ENCODE measurements around the gene BBS12. TPM values are rescaled to one million over a fixed set of nuclear protein-coding genes. Genes with fewer than 3 reads are reported as not detected.
A peak's percentile ranks its signal among the peaks of the same experiment; 100 is the strongest.

Gene BBS12
- total and polyA plus RNA-seq, 9 of the 15 experiments (the other 6 are each of a cell fraction or from before 2014, with no cell fraction given): 2.7 to 6.5 (median 3.3) TPM

- ATAC-seq (no peak), DNase-seq (ENCODE audit: extremely low read depth in 1 of 4, low spot score in 3 of 4) (no peak), FAIRE-seq (no peak)
- Histone ChIP-seq H3K4me3 (peak overlapping the region; percentile 66; the same call in 1 of the 2 replicates), H3K27me3 (ENCODE audit: control insufficient read depth in 2 of 2, insufficient read depth in 2 of 2, low read length in 2 of 2) (no peaks in the 10 kb centered on the region), H3K79me2 (ENCODE audit: control insufficient read depth, insufficient read depth, low read length) (peaks cover 7% of the 10 kb centered on the region; the same call in 1 of the 3 replicates), H3K36me3 (ENCODE audit: control insufficient read depth, insufficient read depth, low read length) (no peaks in the 10 kb centered on the region), H3K27ac (ENCODE audit: extremely low read depth, low read depth, low read length) (peak overlapping the region; percentile 56; the same call in 2 of the 3 replicates), H4K20me1 (replicated peaks; ENCODE audit: control insufficient read depth, insufficient read depth, low read length) (no peaks in the 10 kb centered on the region), H2AFZ (ENCODE audit: low read depth, low read length) (peak overlapping the region; percentile 82), H3K9me3 (replicated peaks; ENCODE audit: control insufficient read depth, insufficient read depth, low read depth, low read length) (no peaks in the 10 kb centered on the region), H3K9me1 (ENCODE audit: control insufficient read depth, insufficient read depth, low read length) (no peaks in the 10 kb centered on the region), H3K4me1 (replicated peaks in 1 of 2; ENCODE audit: control insufficient read depth in 2 of 2, insufficient read depth in 2 of 2, low read length in 2 of 2) (peaks cover 4% of the 10 kb centered on the region in 2 experiments; a peak in 3 of 5 replicates), H3K9ac (ENCODE audit: insufficient read depth in 1 of 2, low read depth in 2 of 2, low read length in 2 of 2) (peak overlapping the region in 1 of 2 experiments; percentile 55; a peak in 2 of 4 replicates), H3K4me2 (ENCODE audit: insufficient read depth, low read length) (peak overlapping the region; percentile 44)
- WGBS (ENCODE audit: insufficient coverage, low coverage, missing lambda C conversion rate): 2% methylated on average over 2 of the region's 2 CpGs
- BruUV-seq (replicated peaks): TSS peak; percentile 91
- ChIA-PET CTCF (ENCODE audit: low intra/inter-chr PET ratio) (no interaction called here), POLR2A (interaction anchor here (0.7 to 3.2 kb wide), 7 partner anchors 10 to 199 kb away, joined by 3 to 10 read pairs (median 5); partner anchors contain the start of gene NUDT6)
- in situ Hi-C loops (cut with MboI) (no loop called here), intact Hi-C loops (cut with micrococcal nuclease) (loop anchor here (2.0 to 5.0 kb wide), 2 partner anchors 17 to 129 kb away; no protein-coding TSS in a partner anchor)
- peak; percentile 16; the same call in 1 of the 2 replicates for TF ChIP-seq GATAD2B (IDR thresholded peaks at IDR 0.05; ENCODE audit: borderline replicate concordance)
- TF ChIP-seq ZNF444 (CRISPR knock-in tag; IDR thresholded peaks at IDR 0.05): no peak
Measured at GRCh38 chr4:122731676-122732075, 828 bp upstream of the BBS12 start.

DNA sequence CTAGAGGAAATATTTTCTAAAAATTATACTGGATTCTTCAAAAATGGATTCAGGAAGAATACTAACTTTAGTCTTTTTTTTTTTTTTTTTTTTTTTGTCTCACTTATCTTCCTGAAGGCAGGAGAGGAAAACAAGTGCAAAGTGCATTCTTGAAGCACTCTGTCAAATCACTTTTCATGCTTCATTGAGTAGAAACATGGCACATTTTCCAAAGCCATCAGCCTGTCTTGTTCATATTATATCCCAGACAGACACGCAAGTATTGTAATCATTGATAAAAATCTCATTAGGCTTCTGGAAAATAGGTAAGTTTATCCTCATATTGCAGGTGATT is 1.2 kb downstream of the BBS12 start:
- in situ Hi-C loops (cut with MboI): no loop called here
- DNase-seq (ENCODE audit: extremely low read depth in 1 of 4, low spot score in 3 of 4) (no peak), FAIRE-seq (no peak), ATAC-seq (no peak)
- CTCF ChIA-PET (ENCODE audit: low intra/inter-chr PET ratio): no interaction called here
- POLR2A ChIA-PET: interaction anchor here (0.6 to 3.2 kb wide), 3 partner anchors 10 to 189 kb away, joined by 5 to 10 read pairs (median 10); partner anchors contain the start of gene NUDT6
- Histone ChIP-seq H3K9me1 (ENCODE audit: control insufficient read depth, insufficient read depth, low read length) (no peaks in the 10 kb centered on the region), H3K27ac (ENCODE audit: extremely low read depth, low read depth, low read length) (peak overlapping the region; percentile 73; the same call in 2 of the 3 replicates), H3K9me3 (replicated peaks; ENCODE audit: control insufficient read depth, insufficient read depth, low read depth, low read length) (peaks cover 9% of the 10 kb centered on the region), H3K36me3 (ENCODE audit: control insufficient read depth, insufficient read depth, low read length) (no peaks in the 10 kb centered on the region), H2AFZ (ENCODE audit: low read depth, low read length) (peak overlapping the region; percentile 89; the same call in 1 of the 2 replicates), H3K27me3 (ENCODE audit: control insufficient read depth in 2 of 2, insufficient read depth in 2 of 2, low read length in 2 of 2) (no peaks in the 10 kb centered on the region), H3K4me3 (peak overlapping the region; percentile 66), H4K20me1 (replicated peaks; ENCODE audit: control insufficient read depth, insufficient read depth, low read length) (no peaks in the 10 kb centered on the region), H3K79me2 (ENCODE audit: control insufficient read depth, insufficient read depth, low read length) (peaks cover 7% of the 10 kb centered on the region; the same call in 1 of the 3 replicates), H3K9ac (ENCODE audit: insufficient read depth in 1 of 2, low read depth in 2 of 2, low read length in 2 of 2) (peak overlapping the region in 1 of 2 experiments; percentile 71; a peak in 2 of 4 replicates), H3K4me1 (replicated peaks in 1 of 2; ENCODE audit: control insufficient read depth in 2 of 2, insufficient read depth in 2 of 2, low read length in 2 of 2) (peaks cover 3 to 4% of the 10 kb centered on the region in 2 experiments; a peak in 3 of 5 replicates), H3K4me2 (ENCODE audit: insufficient read depth, low read length) (peak overlapping the region; percentile 92)
- WGBS (ENCODE audit: insufficient coverage, low coverage, missing lambda C conversion rate): 21% methylated on average over 1 of the region's 1 CpG
- intact Hi-C loops (cut with micrococcal nuclease): loop anchor here (2.0 to 5.0 kb wide), 2 partner anchors 15 to 131 kb away; no protein-coding TSS in a partner anchor
- BruUV-seq (replicated peaks): no TSS peak
- TF ChIP-seq ZNF609 (CRISPR knock-in tag; IDR thresholded peaks at IDR 0.05; ENCODE audit: borderline replicate concordance): no peak
- no peak for TF ChIP-seq ZNF780A (CRISPR knock-in tag; IDR thresholded peaks at IDR 0.05)
- 0 out of 2 replicates have a peak, but pooled peaks have one; percentile 1 for TF ChIP-seq PML (IDR thresholded peaks at IDR 0.05; ENCODE audit: low read length)
- no peak for TF ChIP-seq SREBF2 (CRISPR knock-in tag; IDR thresholded peaks at IDR 0.05)

Measured in K562 (cell line).